Measurements from ENCODE around the gene NNMT. TPM values are rescaled to one million over a fixed set of nuclear protein-coding genes. Genes with fewer than 3 reads are reported as not detected.

Gene NNMT
- total and polyA plus RNA-seq, 2 donors (not counting 3 experiments of a cell fraction or from before 2014, with no cell fraction given), result 330 to 454 TPM

DNA sequence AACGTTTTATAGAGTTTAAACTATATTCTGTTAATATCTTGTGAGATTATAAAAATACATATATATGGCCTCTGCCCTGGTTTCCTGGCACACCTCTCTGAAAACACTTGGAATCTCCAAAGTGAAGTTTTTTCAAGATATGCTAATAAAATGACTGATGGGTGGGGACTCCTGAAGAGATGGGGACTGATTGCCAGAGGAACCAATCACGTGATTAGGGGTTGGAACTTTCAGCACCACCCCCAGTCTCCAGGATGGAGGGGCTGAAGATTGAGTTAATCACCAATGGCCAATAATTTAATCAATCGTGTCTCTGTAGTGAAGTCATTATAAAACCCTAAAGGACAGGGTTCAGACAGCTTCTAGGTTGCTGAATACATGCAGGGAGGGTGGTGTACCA lies 66.8 kb downstream of the NNMT start:
- TF ChIP-seq JUN (IDR thresholded peaks at IDR 0.05; ENCODE audit: borderline replicate concordance, insufficient read depth, insufficient read length, low read depth) (no peak), GATA2 (IDR thresholded peaks at IDR 0.05; ENCODE audit: insufficient read depth, insufficient read length, low read depth, low read length) (no peak)
- TF ChIP-seq, protein P1, sequence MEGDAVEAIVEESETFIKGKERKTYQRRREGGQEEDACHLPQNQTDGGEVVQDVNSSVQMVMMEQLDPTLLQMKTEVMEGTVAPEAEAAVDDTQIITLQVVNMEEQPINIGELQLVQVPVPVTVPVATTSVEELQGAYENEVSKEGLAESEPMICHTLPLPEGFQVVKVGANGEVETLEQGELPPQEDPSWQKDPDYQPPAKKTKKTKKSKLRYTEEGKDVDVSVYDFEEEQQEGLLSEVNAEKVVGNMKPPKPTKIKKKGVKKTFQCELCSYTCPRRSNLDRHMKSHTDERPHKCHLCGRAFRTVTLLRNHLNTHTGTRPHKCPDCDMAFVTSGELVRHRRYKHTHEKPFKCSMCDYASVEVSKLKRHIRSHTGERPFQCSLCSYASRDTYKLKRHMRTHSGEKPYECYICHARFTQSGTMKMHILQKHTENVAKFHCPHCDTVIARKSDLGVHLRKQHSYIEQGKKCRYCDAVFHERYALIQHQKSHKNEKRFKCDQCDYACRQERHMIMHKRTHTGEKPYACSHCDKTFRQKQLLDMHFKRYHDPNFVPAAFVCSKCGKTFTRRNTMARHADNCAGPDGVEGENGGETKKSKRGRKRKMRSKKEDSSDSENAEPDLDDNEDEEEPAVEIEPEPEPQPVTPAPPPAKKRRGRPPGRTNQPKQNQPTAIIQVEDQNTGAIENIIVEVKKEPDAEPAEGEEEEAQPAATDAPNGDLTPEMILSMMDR (IDR thresholded peaks at IDR 0.05; ENCODE audit: extremely low read depth in 1 of 2, insufficient read depth in 1 of 2, low read depth in 1 of 2, low read length in 2 of 2), result no peak
- TF ChIP-seq, protein P2, sequence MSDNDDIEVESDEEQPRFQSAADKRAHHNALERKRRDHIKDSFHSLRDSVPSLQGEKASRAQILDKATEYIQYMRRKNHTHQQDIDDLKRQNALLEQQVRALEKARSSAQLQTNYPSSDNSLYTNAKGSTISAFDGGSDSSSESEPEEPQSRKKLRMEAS (IDR thresholded peaks at IDR 0.05; ENCODE audit: insufficient read depth, insufficient read length), result no peak
- dilution Hi-C loops (cut with MboI; ENCODE audit: extremely low pct_ligation_motif_present, low sequenced_read_pairs), result no loop called here

More for the DNA sequence above, 66.8 kb downstream of the NNMT start:
- Histone ChIP-seq H3K4me1 (ENCODE audit: control insufficient read depth, extremely low read depth, insufficient read depth, low read length) (peaks cover 16% of the 10 kb centered on the region), H3K4me3 (replicated peaks in 1 of 3; ENCODE audit: insufficient read depth in 1 of 3, low read depth in 1 of 3, low read length in 3 of 3) (no peak overlapping the region), H2AFZ (ENCODE audit: low read depth, low read length) (no peak overlapping the region), H3K9me3 (replicated peaks; ENCODE audit: control insufficient read depth, insufficient read depth, low read length) (no peaks in the 10 kb centered on the region), H3K4me2 (ENCODE audit: insufficient read depth, low read length) (no peak overlapping the region), H3K9me1 (replicated peaks; ENCODE audit: control insufficient read depth, extremely low read depth, insufficient read depth, low read length) (no peaks in the 10 kb centered on the region), H3K27me3 (ENCODE audit: control insufficient read depth in 2 of 2, insufficient read depth in 2 of 2, low read length in 2 of 2) (no peaks in the 10 kb centered on the region), H3K79me2 (ENCODE audit: control insufficient read depth, insufficient read depth, low read length) (no peaks in the 10 kb centered on the region), H3K36me3 (ENCODE audit: control insufficient read depth in 2 of 2, extremely low read depth in 1 of 2, insufficient read depth in 2 of 2, low read length in 2 of 2) (no peaks in the 10 kb centered on the region), H4K20me1 (replicated peaks; ENCODE audit: control insufficient read depth, extremely low read depth, insufficient read depth, low read length) (no peaks in the 10 kb centered on the region), H3K27ac (ENCODE audit: insufficient read depth, low read depth, low read length) (no peak overlapping the region), H3K9ac (replicated peaks; ENCODE audit: extremely low read depth, insufficient read depth, low read length) (no peak overlapping the region)
- no TSS peak for BruUV-seq (replicated peaks)
- POLR2A ChIA-PET, result no interaction called here
- FAIRE-seq (no peak), DNase-seq (ENCODE audit: low read depth, low spot score) (no peak)
- intact Hi-C loops (cut with micrococcal nuclease), result no loop called here
- CTCF ChIA-PET, result interaction anchor here (0.6 kb wide), 2 partner anchors 7 to 12 kb away, joined by 3 read pairs; no protein-coding TSS in a partner anchor

Other genes starting within 250 kb of the NNMT start
- 19.5 and 20.3 TPM in 2 replicates for gene ZBTB16, start 236.7 kb upstream of the NNMT start, total RNA-seq
- 9.8 and 16.7 TPM in 2 replicates for gene ZBTB16, start 236.7 kb upstream of the NNMT start, polyA plus RNA-seq
- 4.0 and 5.4 TPM in 2 replicates for gene C11orf71, start 104.1 kb downstream of the NNMT start, total RNA-seq
- 6.9 and 8.5 TPM in 2 replicates for gene C11orf71, start 104.1 kb downstream of the NNMT start, polyA plus RNA-seq
- gene RBM7, start 104.3 kb downstream of the NNMT start, total RNA-seq, result 31.3 and 38.4 TPM in 2 replicates
- gene RBM7, start 104.3 kb downstream of the NNMT start, polyA plus RNA-seq, result 16.4 TPM in 2 replicates
- gene REXO2, start 143.1 kb downstream of the NNMT start, total RNA-seq, result 155 and 182 TPM in 2 replicates
- 188 and 296 TPM in 2 replicates for gene REXO2, start 143.1 kb downstream of the NNMT start, polyA plus RNA-seq

Measured in endothelial cell of umbilical vein (primary cell).